Left ventricle myocardium superior (tissue), 1 donor: Measurements from ENCODE around the gene SEC24D. TPM values are rescaled to one million over a fixed set of nuclear protein-coding genes. Genes with fewer than 3 reads are reported as not detected.

Experiments
- ATAC-seq: fragments of 200-7000 bp; cut with Tn5 transposase; one replicate; pipeline ENCODE4 v1.9.1; 2020; ENCODE audit warnings: mild to moderate bottlenecking, moderate library complexity
- DNase-seq: peaks from one replicate; pipeline ENCODE4 v3.0.0-alpha.2; 2020
- intact Hi-C: fragments of 100-400 bp; cut with micrococcal nuclease; formaldehyde crosslinking; loops from one replicate; pipeline ENCODE4 v1.11.0; 2022
- total RNA-seq: library from RNA; stranded (reverse); fragmentation: NEBNext Ultra II Directional; extraction: Animal tissue kit (Norgen Biotek cat#: 25700); gene quantifications from one replicate; pipeline ENCODE4 v1.2.1, GENCODE V29; 2021
- donor health status: DM: no; HTN: yes; CAD: no; lungs with severe emphysema.

SEC24D gene
- total RNA-seq, 1 donor from 2014 or later = 12.5 TPM

DNA sequence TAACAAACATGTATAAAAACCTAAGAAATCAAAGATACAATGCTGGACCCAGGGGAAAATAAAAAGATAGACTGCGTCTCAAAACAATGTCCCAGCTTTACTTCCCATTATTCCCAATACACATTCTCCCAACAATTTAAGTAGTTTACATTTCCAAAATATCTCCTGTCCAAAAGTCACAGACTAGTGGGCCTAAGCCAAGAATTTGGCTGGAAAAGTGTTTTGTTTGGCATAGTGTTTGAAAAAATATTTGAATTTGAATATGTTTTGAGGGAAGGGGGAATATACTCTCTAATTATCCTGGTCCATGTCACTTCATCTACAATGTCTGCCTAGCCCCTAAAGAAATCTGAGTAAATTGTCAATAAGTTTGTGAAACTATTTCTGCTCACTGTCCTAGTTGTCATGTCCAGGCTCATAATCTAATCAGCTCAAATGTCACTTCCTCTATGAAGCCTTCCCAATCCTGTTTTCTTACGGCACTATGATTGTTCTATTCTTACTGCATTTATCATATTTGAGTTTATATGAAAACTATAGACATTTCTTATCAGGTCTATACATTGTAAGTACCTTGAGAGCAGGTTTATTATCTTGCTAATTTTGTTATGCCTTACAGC is 74.4 kb downstream of the SEC24D start:
- intact Hi-C loops = no loop called here

DNA sequence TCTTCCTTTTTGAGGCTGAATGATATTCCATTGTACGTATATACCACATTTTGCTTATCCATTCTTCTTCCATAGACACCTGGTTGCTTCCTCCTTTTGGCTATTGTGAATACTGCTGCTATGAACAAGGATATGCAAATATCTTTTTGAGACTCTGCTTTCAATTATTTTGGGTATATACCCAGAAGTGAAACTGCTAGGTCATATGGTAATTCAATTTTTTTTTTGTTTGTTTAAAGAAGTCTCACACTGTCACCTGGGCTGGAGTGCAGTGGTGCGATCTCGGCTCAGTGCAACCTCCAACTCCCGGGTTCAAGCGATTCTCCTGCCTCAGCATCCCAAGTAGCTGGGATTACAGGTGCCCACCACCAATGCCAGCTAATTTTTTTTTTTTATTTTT is 75.4 kb downstream of the SEC24D start:
- ATAC-seq = no peak
- DNase-seq = no peak
- intact Hi-C loops = no loop called here

More for the DNA sequence above, 74.4 kb downstream of the SEC24D start:
- DNase-seq (no peak), ATAC-seq (peak; percentile 3)

DNA sequence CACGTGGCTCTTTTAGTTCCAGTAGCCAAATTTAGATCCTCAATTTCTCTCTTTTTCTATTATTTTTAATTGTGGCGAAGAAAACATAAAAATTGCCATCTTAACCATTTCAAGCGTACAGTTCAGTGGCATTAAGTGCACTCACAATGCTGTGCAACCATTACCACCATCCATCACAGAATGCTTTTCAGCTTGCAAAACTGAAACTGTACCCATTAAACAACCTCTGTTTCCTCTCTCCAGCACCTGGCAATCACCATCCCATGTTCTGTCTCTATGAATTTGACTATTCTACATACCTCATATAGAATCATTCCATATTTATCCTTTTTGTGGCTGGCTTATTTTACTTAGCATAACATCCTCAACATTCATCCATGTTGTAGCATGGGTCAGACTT is 75.8 kb downstream of the SEC24D start:
- no peak for DNase-seq
- intact Hi-C loops = no loop called here
- ATAC-seq = no peak

DNA sequence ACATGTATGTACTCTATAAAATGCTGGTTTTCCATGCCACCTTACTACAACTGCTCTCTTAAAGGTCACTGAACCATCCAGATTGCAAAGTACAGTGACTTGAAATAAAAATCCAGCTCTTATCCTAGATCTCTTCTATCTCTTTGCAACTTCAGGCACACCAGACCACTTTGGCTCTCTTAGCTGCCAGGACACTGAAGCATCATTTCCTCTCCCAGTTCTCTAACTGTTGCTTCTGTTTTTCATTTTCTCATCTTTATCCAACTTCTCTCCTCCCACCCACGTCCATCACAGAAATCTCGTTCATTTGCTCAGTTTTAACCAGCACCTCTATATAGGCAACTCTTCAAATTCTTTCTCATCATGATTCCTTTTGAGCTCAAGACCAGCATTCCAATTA is 76.4 kb downstream of the SEC24D start:
- DNase-seq (no peak), ATAC-seq (peak; percentile 5)
- intact Hi-C loops = no loop called here

DNA sequence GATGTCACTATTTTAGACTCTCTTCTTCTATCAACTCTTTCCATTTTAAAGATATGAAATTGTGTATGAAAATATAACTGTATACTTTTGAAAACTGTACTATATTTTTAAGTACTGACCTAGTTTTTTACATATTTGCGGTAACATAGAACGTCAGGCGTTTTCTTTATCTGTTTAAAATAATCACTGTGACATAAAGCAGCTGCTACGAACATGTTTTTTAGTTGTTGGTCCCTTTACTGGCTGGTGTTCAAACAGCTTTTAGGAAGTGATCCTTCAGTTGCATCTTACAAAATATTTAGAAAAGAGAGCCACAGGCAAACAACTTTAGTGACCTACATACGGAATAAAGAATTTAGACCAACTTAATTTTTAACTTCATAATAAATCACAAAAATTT is 77.6 kb downstream of the SEC24D start:
- peak; percentile 40 for ATAC-seq
- intact Hi-C loops = no loop called here

DNA sequence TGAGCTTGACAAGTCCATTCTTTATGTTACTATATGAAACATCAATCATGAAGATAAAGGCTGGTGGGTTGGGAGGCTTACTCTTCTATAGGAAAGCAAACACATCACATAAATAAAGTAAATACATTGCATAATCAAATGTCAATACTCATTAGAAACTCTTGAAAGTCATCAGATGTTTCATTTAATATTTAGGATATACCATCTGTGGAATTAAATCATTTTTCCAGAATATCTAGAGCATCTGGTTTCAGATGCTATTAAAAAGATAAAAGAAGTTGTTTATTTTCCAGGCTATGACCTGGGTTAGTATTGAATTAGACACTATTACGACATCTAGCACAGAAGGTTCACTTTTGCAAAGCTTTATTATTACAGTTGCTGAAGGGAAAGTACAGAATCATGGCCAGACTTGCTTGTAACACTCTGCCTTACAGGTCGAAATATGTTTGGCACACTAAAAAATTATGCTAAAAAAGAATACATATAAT is 78.1 kb downstream of the SEC24D start:
- DNase-seq = no peak
- intact Hi-C loops = no loop called here
- peak; percentile 72 for ATAC-seq

More for the DNA sequence above, 77.6 kb downstream of the SEC24D start:
- no peak for DNase-seq

DNA sequence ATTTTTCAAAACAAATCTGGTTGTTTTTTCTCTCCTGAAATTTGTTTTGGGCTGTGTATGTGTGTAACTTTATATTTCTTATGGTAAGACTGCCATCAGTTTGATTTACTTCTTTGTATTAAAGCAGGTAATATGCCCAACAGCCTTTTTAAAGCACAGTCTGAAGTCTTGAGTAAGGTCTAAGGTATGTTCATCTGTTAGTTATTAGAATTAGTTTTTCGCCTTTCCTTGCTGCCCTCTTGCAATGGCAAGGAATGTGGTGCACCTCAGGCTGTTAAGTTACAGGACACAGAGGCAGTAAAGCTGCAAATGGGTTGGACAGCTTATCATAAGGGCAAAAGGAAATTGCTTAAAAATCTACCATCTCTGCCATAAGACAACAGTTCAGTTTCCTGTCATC is 79.0 kb downstream of the SEC24D start:
- ATAC-seq (no peak), DNase-seq (no peak)
- intact Hi-C loops = no loop called here

DNA sequence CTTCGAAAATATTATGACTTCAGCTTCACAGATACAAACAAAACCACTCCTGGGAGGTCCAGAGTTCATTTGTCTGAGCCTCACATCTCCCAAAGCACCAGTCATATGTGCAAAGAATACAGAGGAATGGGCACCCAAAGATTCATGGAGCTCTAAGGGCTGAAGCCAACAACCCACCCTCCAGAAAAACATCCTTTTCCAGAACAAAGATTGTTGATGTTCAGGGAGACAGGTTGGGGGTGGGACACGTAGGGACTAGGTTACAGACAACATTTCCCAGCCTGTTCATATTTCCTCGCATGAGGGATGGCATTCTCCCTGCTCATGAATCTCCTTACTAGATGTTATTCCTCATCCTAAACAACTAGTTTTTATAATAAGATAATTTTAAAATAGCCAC is 79.5 kb downstream of the SEC24D start:
- intact Hi-C loops = no loop called here
- no peak for DNase-seq
- ATAC-seq = no peak

DNA sequence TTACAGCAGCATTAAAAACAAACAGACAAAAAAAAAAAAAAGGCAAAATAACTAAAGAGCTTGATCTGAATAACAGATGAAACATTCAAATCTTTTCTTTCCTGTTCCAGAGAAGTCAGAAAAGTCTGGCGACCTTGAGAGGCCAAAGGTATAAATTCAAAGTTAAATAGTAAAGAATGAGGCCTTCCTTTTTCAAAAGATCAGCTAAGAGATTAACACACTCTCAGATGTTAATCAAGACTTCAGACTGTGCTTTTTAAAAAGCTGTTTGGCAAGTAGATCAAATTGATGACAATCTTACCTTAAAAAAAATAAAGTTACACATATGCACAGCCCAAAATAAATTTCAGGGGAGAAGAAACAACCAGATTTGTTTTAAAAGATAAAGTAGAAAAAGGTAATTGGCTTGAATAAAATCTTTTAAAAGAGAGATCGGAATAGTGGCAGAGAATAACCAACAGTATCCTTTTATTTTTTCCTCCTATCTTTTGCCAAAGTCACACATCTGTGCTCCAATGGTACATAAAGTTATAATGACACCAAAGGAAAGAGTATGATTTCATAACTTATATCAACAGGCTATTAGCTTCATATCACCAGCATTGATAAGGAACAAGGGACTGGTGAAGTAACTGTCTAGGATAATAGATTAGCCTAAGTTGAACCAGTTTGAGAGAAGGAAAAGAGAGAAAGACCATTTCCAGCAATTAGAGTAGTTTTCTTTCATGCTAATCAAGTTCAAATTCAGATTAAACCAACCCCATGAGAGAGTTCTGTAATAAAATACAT is 80.3 kb downstream of the SEC24D start:
- peak; percentile 43 for ATAC-seq
- intact Hi-C loops = no loop called here
- DNase-seq = no peak

DNA sequence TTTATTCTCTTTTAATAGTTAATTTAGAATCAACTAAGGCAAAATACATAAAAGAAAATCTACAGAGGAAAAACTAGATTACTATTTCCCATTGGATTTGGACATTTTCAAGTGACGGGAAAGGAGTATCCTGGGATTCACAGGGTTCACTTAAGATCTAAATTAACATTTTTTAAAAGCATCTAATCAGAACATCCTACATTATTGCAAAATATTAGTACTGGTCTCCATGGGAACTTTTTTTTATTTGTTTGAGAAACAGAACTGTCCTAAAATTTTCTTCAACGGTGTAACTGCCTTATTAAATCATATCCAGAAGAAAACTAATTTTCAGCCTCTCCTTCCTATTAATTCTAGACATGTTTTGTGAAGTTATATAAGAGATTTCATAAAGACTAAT is 81.0 kb downstream of the SEC24D start:
- intact Hi-C loops = no loop called here
- ATAC-seq (peak; percentile 25), DNase-seq (no peak)

DNA sequence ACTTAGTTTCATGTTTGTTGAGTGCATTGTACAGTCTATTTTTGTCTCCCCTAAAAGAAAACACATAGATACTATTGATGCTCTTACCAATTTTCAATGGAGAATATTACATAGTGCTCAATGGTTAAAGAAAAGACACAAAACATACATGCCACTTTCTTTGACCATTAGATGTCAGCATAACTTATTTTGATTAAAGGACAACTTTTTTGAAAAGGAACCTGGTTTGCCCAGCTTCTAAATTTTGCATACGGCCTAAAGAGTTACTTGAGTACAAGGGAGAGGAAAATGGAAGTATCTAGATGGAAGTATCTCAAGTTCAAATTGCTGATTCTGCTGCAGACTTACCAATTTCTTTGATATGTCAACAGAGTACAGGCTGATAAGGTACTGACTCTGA is 82.2 kb downstream of the SEC24D start:
- no peak for DNase-seq
- no peak for ATAC-seq
- intact Hi-C loops = no loop called here

DNA sequence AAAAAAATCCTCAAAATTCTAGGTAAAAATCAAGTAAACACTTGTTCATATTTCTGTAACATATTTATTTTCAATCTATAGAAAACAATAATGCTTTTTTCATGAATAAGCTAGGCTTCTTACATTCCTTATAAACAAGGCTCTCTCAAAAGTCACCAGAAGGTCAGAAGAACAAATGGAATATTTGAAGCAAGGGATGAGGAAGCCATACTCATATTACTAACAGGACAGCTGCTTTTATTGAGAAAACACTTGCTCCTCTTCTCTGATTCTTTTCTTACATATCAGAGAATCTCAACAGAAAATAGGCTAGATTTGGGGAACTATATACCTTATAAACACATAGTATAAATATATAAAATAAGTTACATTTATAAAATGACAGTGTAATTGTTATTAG is 82.8 kb downstream of the SEC24D start:
- intact Hi-C loops = no loop called here
- no peak for DNase-seq
- ATAC-seq = no peak

DNA sequence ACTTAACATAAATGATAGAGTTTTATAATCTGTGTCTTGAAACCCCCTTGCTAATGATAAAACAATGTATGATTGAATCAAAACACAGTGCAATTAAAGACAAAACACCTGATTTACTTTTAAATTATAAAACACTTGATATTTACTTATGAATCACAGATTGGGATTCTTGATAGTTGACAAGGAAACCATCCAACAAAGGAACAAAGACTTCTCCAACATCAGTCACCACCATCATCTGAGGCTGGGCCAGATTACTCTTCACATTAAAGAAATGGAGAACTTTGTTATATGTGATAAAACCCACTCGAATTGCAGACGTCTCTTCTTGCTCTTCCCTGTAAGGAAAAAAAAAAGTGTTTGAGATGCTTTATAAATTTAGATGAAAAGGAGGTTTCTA is 83.4 kb downstream of the SEC24D start:
- ATAC-seq (no peak), DNase-seq (no peak)
- intact Hi-C loops = no loop called here

DNA sequence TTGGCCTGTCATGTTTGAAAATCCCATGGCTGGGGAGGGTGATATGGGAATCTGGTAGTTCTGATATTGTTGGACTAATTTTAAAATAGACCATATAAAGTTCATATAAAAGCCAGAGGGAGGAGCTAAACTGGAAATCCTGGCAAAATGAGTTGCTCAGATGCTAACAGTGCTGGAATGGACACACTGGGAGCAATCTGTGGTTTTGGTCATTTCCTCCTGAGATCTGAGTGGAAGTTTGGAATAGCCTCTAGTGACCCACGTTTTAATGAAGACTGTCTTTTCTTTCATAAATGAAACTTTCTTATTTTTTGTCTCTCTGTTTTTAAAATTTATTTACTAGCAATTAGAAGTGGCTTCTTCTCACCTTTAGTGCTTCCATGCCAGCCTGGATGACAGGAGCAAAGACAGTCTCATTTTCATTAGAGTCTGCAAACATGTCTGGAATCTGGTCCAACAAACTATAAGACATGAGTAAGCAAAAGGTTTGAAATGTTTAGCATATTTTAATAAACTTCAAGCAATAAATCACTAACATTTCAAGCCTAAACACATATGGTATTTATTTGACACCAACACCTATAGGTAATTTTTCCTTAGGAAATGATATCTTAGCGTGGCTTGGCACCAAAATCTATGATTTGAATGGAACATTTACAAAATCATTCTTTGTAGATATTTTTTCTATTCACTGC is 84.2 kb downstream of the SEC24D start:
- no peak for DNase-seq
- intact Hi-C loops = no loop called here
- ATAC-seq = peak; percentile 46

DNA sequence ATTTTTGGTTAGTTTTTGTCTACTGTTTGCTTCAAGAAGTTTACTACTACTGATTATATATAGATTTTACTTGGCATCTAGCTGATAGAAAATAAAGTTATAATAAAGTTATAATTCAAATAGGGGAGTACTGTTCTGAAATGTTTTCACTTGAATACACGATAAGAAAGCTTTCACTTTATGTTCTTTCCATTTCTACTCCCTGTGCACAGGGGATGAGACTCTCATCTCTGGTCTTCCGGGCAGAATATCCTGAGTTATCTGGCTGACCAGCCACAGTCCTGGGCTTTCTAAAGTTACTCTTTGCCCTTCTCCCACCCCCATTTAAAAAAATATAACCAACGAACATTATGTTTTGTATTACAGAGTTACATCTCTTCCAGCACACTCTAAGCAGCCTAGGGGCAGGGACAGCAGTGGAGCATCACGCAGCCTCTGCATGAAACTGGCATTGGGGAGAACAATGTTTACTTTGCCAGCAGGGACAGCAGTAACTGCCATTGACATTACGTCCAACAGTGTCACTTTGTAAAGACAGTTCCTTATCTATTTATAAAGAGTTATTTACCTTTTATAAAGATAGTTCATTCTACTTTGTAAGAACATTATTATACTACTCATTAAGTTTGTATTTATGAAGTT is 86.5 kb downstream of the SEC24D start:
- DNase-seq (no peak), ATAC-seq (peak; percentile 21)
- intact Hi-C loops = loop anchor here (10.0 kb wide), 1 partner anchor 215 kb away; no protein-coding TSS in a partner anchor

DNA sequence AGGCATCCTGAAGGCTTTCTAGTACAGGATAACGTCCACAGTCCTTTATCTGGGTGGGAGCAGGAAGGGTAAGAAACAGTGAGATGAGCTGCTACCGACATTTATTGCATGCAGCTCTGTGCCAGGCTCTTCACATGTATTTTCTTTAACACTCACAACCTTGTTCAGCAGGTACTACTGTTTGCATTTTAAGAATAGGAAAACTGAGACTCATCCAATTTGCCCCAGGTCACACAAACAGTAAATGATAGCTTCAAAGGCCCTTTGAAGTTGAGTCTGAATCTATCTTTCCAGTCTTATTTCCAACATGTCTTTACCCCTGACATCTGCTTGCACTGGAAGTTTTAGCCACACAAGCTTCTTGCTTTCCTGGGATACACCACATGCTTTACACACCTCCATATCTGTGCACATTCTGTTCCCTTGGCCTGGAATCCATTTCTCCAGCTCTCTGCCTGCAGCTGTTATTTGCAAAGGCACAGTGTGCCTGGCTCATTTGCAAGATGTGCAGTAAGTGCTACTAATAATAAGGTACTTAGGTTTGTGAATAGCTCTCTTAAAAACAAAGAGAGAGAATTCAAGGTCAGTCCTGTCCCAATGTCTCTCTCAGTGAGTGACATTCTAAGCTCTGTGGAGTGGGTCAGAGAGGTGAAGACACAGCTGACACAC is 89.5 kb downstream of the SEC24D start:
- ATAC-seq (peak; percentile 95), DNase-seq (peak; percentile 57)
- intact Hi-C loops = loop anchor here (10.0 kb wide), 1 partner anchor 218 kb away; no protein-coding TSS in a partner anchor

DNA sequence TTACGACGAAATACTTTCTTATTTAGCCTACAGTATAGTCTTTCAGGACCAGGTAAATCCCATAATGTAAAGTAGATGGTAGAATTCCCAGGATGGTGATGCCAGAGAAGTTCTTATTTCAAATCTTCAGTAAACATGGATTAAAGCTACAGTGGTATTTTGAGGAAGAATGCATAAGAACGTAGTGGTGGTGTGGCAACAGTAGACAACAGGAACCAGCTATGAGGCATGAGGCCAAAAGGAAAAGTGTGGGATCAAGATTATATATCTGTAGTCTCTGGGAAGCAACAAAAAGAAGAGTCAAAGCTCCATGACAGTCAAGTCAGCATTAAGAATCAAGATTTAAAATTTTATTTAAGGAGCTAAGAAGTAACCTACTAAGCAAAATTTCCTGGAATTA is 90.6 kb downstream of the SEC24D start:
- no peak for ATAC-seq
- intact Hi-C loops = loop anchor here (10.0 kb wide), 1 partner anchor 219 kb away; no protein-coding TSS in a partner anchor
- no peak for DNase-seq

DNA sequence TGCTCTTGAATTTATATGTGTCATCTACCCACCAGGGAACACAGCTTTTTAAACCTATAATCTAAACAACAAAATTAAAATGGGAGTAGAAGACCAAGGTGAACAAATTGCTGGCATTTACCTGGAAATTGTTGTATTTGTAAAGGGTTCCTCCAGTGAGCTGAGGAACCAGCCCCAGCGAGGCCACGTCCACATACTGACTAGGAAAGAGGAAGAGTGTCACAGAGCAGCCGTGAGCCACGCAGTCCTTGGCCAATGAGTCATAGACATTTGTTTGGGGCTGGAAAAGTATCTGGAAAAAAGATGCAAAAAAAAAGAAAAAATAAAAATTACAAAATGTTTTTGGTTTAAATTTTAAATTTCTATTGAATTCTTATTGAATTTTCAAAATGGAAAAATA is 92.1 kb downstream of the SEC24D start:
- ATAC-seq = no peak
- intact Hi-C loops = loop anchor here (10.0 kb wide), 1 partner anchor 221 kb away; no protein-coding TSS in a partner anchor
- no peak for DNase-seq

DNA sequence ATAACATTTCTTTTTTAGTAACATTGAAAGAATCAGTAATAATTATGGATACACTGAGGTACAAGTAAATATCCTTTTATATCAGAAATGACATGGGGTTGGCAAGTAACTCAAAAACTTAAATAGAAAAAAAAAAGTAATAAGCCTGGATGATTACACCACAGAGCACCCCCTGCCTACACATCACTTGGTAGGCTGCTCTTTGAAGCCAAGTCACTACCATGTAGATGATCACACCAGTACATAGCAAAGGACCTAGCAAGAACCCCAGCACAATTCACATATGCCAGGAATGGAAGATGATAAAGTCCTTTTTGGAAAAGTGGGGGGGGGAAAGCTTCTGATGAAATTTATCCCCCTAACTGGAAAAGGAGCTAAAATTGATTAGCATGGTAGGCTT is 93.9 kb downstream of the SEC24D start:
- intact Hi-C loops = loop anchor here (10.0 kb wide), 1 partner anchor 223 kb away; no protein-coding TSS in a partner anchor
- DNase-seq (no peak), ATAC-seq (no peak)
